SKM-1 treated with dmso at 0.1 percent for 144 hours (cell line): ENCODE measurements around the gene AP3S1.
A peak's percentile ranks its signal among the peaks of the same experiment; 100 is the strongest.

Experiments used
- DNase-seq: peaks from one replicate; lab custom pipeline; 2025; ENCODE audit not compliant: unreplicated experiment; lab: John Stamatoyannopoulos, UW

Gene AP3S1

GRCh38 chr5:115934388-115934974 lies 92.7 kb downstream of the AP3S1 start:
- DNase-seq: no peak

GRCh38 chr5:115936031-115936430 lies 94.3 kb downstream of the AP3S1 start:
- no peak for DNase-seq

DNA sequence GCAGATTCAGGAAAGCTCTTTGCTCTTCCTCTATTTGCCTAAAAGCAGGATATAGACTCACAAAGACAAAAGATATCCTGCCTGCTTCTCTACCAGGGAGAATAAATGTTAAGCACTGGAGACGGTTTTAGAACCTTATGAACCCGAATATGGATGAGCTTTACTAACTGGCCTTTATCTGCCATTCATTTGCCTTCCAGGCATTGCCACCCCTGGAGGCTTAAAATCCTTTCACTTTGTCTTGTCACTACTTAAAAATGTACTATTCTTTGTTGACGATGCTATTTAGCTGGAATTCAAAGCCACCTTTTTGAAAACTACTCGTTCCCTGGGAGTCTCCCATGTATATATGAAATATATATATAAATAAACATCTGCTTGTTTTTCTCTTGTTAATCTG lies 97.3 kb downstream of the AP3S1 start:
- no peak for DNase-seq

DNA sequence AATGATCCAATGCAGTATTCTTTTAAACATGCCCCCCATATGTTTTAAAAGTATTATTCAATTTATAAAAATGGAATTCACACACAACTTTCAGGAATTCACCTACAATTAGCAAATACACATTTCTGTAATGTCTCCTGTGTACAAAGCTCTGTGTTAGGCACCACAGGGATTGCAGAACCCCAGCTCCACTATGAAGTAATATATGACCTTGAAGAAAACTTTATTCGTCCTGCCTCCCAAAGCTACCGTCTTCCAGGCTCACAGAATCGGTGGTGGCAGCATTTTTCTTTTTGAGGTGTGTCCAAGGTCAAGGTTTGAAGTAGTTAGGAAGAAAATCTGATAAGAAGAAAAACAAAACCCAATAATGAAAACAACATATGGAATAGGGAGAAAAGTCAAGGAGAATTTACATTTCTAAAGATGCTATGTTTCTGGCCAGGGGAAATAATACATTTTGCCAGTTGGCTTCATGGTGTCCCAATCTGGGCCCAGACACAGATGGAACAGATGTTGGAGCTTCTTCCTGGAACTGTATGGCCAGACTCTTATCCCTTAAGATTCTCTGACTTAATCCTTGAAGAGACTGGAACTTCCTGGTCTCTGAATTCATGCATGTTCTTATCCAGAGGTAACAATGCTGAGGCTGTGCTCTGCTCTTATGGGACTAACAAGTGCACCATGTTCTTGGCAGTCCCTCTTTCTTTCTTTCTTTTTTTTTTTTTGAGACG lies 98.5 kb downstream of the AP3S1 start:
- no peak for DNase-seq

- peak; percentile 40 for DNase-seq
Observed at GRCh38 chr5:115941051-115941675, 99.4 kb downstream of the AP3S1 start.

- DNase-seq: no peak
Observed at GRCh38 chr5:115944501-115944900, 102.8 kb downstream of the AP3S1 start.

DNA sequence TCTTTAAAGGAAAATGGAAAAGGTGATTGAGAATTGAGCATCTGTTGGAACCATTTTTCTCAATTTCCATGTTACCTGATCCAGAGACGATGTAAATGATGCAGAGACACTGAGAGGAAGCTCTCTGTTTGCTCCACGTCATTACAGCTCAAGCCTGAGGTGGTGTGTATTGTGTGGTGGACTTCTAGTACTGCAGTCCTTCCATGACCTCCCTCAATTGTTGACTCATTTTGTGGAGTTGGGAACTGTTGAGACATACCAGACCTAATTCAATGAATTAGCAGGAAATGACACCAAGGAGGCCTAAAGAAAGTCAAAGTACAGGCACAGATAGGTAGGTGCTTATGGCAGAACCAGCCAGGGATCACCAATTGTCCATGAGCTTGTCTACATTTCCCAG lies 104.9 kb downstream of the AP3S1 start:
- no peak for DNase-seq

DNA sequence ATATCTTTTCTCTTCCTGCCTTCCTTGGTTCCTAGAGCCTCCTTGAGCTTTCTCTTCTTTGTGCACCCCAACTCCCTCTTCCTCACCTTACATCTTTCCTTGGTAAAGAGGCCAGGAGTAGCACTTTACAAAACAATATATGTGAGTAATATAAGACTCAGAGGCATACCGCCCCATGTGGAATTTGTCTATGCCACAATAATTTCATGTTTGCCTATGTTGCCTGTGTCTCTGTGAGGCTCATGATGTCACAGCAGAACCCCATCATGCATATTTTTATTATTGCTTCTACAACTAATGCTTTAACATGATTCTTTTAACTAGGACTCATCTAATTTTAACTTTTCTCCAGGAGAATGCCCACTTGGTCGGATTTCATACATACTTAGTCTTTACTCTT lies 105.5 kb downstream of the AP3S1 start:
- DNase-seq: no peak

DNA sequence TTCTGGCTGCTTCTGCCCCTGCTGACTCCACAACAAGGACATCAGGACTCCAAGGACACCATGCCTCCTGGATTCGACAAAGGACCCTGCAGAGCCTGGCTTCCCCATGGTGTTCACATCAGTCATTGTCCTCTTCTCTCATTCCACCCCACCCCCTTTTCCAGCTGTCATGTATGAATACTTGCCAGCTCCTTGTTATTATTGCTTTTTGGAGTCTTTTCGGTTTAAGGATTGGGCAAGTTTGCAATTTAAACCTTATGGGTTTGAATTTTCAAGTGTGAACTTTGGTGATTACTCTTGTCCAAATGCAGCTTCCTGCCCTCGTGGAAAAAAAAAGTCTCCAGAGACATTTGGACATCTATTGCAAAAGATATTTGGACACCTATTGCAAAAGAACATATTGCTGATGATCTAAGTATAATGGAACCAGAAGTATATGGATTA lies 106.4 kb downstream of the AP3S1 start:
- peak; percentile 27 for DNase-seq

GRCh38 chr5:115949096-115949495 lies 107.4 kb downstream of the AP3S1 start:
- DNase-seq: no peak

- DNase-seq: no peak
Observed at GRCh38 chr5:115952588-115952987, 110.9 kb downstream of the AP3S1 start.

DNA sequence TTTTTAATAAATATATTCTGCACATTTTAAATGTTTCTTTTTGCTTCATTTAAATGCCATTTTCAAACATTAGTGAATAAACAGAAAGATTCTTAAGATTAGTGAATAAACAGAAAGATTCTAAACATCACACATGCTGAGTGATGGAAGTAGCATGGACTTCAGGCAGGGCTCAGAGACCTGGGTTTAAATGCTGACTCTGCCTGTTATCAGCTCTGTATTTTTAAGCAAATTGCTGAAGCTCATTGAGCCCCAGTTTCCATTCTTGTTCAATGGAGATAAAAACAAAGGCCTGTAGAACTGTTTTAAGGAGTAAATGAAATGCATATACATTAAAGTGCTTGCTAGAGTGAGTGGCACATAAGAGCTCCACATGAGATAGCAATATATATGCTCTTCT lies 112.4 kb downstream of the AP3S1 start:
- no peak for DNase-seq

GRCh38 chr5:115956957-115957356 lies 115.2 kb downstream of the AP3S1 start:
- DNase-seq: no peak

DNA sequence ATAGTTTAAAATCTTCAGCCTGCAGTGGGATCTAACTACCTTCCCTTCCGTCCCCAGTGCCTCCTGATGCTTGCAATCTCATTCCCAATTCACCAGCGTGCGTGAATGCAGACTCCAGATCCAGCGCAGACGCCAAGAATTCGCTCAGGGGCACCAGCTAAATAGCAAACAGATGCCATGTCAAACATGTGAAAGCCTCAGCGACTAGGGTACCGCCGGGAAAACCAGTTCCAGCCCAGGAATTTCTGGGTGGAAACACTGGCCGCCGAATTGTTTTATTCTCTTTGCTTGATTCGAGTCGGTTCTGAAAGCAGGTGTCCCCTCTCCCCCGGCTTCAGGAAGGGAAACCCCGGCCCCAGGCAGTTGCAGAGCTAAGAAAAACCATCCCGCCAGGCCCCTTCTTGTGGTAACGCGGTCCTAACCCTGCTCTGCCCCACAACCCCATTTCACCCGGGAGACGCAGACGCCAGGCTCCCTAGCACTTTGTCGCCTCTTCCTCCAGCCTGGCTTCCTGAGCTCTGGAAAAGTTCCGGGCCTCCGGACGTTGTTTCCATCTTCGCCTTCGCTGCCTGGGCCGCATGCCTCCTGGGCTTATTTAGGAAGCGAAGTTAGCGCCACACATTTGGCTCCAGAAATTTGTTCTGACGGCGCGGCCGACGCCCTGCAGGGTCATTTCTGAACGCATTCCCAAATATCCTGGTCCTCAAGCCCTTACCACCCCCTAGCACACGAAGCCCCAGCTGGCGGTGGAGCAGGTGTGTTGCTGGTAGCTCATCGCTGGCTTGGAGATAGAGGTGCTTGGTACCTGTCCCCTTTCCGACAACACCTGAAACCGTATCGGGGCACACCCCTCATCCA lies 119.9 kb downstream of the AP3S1 start:
- DNase-seq: no peak

- no peak for DNase-seq
Observed at GRCh38 chr5:115962239-115962564, 120.5 kb downstream of the AP3S1 start, which contains the start of gene LVRN. LVRN (plus strand) TSS chr5:115962475; CDS start chr5:115962618, 143 bp downstream.

DNA sequence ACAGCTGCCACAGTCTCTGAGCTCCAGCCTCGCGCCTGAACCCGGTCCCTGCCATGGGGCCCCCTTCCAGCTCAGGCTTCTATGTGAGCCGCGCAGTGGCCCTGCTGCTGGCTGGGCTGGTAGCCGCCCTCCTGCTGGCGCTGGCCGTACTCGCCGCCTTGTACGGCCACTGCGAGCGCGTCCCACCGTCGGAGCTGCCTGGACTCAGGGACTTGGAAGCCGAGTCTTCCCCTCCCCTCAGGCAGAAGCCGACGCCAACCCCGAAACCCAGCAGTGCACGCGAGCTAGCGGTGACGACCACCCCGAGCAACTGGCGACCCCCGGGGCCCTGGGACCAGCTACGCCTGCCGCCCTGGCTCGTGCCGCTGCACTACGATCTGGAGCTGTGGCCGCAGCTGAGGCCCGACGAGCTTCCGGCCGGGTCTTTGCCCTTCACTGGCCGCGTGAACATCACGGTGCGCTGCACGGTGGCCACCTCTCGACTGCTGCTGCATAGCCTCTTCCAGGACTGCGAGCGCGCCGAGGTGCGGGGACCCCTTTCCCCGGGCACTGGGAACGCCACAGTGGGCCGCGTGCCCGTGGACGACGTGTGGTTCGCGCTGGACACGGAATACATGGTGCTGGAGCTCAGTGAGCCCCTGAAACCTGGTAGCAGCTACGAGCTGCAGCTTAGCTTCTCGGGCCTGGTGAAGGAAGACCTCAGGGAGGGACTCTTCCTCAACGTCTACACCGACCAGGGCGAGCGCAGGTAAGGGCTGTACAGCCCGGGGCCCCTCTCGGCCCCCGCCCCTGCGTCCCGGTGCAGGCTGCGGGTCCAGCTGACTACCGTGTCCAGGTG lies 121.0 kb downstream of the AP3S1 start:
- no peak for DNase-seq

DNA sequence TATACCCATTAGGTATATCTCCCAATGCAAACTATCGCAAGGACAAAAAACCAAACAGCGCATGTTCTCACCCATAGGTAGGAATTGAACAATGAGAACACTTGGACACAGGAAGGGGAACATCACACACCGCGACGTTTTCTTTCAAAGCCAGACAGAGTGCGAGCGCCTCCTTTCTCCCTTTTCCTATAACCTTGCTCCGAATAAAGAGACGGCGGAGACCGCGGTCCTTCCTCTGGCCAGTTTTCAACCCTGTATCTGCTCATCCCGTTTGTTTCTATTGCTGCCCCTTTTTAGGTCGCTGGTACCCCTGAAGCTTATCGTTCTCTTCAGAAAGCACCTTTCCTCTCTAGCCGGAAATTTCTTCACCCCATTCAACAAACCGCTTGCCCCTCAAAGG lies 121.8 kb downstream of the AP3S1 start:
- no peak for DNase-seq
